ENCODE measurements around the gene MAGEA10. TPM values are rescaled to one million over a fixed set of nuclear protein-coding genes. Genes with fewer than 3 reads are reported as not detected.

The MAGEA10 gene
- total RNA-seq, 2 donors from 2014 or later: 8.0 TPM; not detected in 1

GRCh38 chrX:152165033-152165743 is 26.8 kb upstream of the MAGEA10 start:
- WGBS: 79% methylated on average over 2 of the region's 2 CpGs
- no peaks in the 10 kb centered on the region for H3K4me1 ChIP-seq (replicated peaks)
- H3K27ac ChIP-seq: no peak overlapping the region
- no peaks in the 10 kb centered on the region for H3K36me3 ChIP-seq
- intact Hi-C loops (cut with DNase I): no loop called here
- no peaks in the 10 kb centered on the region for H3K9me3 ChIP-seq
- no peak overlapping the region for H3K4me3 ChIP-seq
- no peak for TF ChIP-seq POLR2A (IDR thresholded peaks at IDR 0.05)
- TF ChIP-seq CTCF (IDR thresholded peaks at IDR 0.05): no peak
- no peak for TF ChIP-seq POLR2AphosphoS5 (IDR thresholded peaks at IDR 0.05)
- no peak for DNase-seq (ENCODE audit: low spot score)
- no peaks in the 10 kb centered on the region for H3K27me3 ChIP-seq (replicated peaks; ENCODE audit: insufficient read depth)

- Histone ChIP-seq H3K27me3 (replicated peaks; ENCODE audit: insufficient read depth) (no peaks in the 10 kb centered on the region), H3K4me1 (replicated peaks) (no peaks in the 10 kb centered on the region), H3K9me3 (no peaks in the 10 kb centered on the region), H3K36me3 (no peaks in the 10 kb centered on the region), H3K4me3 (no peak overlapping the region), H3K27ac (no peak overlapping the region)
- WGBS: 96% methylated on average over 2 of the region's 2 CpGs
- intact Hi-C loops (cut with DNase I): no loop called here
- TF ChIP-seq POLR2AphosphoS5 (IDR thresholded peaks at IDR 0.05) (no peak), CTCF (IDR thresholded peaks at IDR 0.05) (no peak), POLR2A (IDR thresholded peaks at IDR 0.05) (no peak)
- DNase-seq (ENCODE audit: low spot score): no peak
These were observed 18.7 kb upstream of the MAGEA10 start for GRCh38 chrX:152157042-152157441.

GRCh38 chrX:152155766-152156310 is 17.5 kb upstream of the MAGEA10 start:
- no peaks in the 10 kb centered on the region for H3K4me1 ChIP-seq (replicated peaks)
- TF ChIP-seq POLR2A (IDR thresholded peaks at IDR 0.05) (no peak), POLR2AphosphoS5 (IDR thresholded peaks at IDR 0.05) (no peak), CTCF (IDR thresholded peaks at IDR 0.05) (no peak)
- intact Hi-C loops (cut with DNase I): no loop called here
- H3K27ac ChIP-seq: no peak overlapping the region
- H3K9me3 ChIP-seq: no peaks in the 10 kb centered on the region
- no peak for DNase-seq (ENCODE audit: low spot score)
- WGBS: 81% methylated on average over 2 of the region's 2 CpGs
- no peak overlapping the region for H3K4me3 ChIP-seq
- no peaks in the 10 kb centered on the region for H3K27me3 ChIP-seq (replicated peaks; ENCODE audit: insufficient read depth)
- no peaks in the 10 kb centered on the region for H3K36me3 ChIP-seq

- TF ChIP-seq CTCF (IDR thresholded peaks at IDR 0.05): no peak
- no peak for TF ChIP-seq POLR2A (IDR thresholded peaks at IDR 0.05)
- no peak for TF ChIP-seq POLR2AphosphoS5 (IDR thresholded peaks at IDR 0.05)
- intact Hi-C loops (cut with DNase I): no loop called here
- Histone ChIP-seq H3K27me3 (replicated peaks; ENCODE audit: insufficient read depth) (no peaks in the 10 kb centered on the region), H3K4me3 (no peak overlapping the region), H3K36me3 (no peaks in the 10 kb centered on the region), H3K9me3 (no peaks in the 10 kb centered on the region), H3K4me1 (replicated peaks) (no peaks in the 10 kb centered on the region), H3K27ac (no peak overlapping the region)
- no peak for DNase-seq (ENCODE audit: low spot score)
- WGBS: 80% methylated on average over 1 of the region's 1 CpG
These were observed 15.7 kb upstream of the MAGEA10 start for GRCh38 chrX:152154050-152154449.

- Histone ChIP-seq H3K27ac (no peak overlapping the region), H3K36me3 (no peaks in the 10 kb centered on the region), H3K27me3 (replicated peaks; ENCODE audit: insufficient read depth) (no peaks in the 10 kb centered on the region), H3K4me1 (replicated peaks) (no peaks in the 10 kb centered on the region), H3K4me3 (no peak overlapping the region), H3K9me3 (no peaks in the 10 kb centered on the region)
- DNase-seq (ENCODE audit: low spot score): no peak
- WGBS: 92% methylated on average over 3 of the region's 3 CpGs
- TF ChIP-seq POLR2A (IDR thresholded peaks at IDR 0.05): no peak
- no peak for TF ChIP-seq POLR2AphosphoS5 (IDR thresholded peaks at IDR 0.05)
- TF ChIP-seq CTCF (IDR thresholded peaks at IDR 0.05): no peak
- intact Hi-C loops (cut with DNase I): no loop called here
These were observed 12.9 kb upstream of the MAGEA10 start for GRCh38 chrX:152151256-152151655.

Data from prostate gland (tissue), 2 donors.